Dermis microvascular lymphatic vessel endothelial cell (primary cell): ENCODE data around the gene SYNPO2. TPM values are rescaled to one million over a fixed set of nuclear protein-coding genes. Genes with fewer than 3 reads are reported as not detected.
A peak's percentile ranks its signal among the peaks of the same experiment; 100 is the strongest.
"Not testable (repeated sequence)": the region's sequence is repeated elsewhere in the genome, so short reads cannot be mapped to it uniquely, and the experiment has no call there.

Source experiments
- DNase-seq, 2 donors: peaks; one replicate each; pipeline versions ENCODE4 v3.0.0 to v3.0.0-alpha.2; 2010; ENCODE audit warnings: low read depth in 2 of 2
- total RNA-seq: library from RNA; depleted of rRNA; stranded (reverse); fragments of >200 nt; gene quantifications from 2 replicates; pipeline ENCODE4 v1.2.1, GENCODE V29; 2014

The SYNPO2 gene
- total RNA-seq, 1 donor from 2014 or later, result under 0.01 TPM

DNA sequence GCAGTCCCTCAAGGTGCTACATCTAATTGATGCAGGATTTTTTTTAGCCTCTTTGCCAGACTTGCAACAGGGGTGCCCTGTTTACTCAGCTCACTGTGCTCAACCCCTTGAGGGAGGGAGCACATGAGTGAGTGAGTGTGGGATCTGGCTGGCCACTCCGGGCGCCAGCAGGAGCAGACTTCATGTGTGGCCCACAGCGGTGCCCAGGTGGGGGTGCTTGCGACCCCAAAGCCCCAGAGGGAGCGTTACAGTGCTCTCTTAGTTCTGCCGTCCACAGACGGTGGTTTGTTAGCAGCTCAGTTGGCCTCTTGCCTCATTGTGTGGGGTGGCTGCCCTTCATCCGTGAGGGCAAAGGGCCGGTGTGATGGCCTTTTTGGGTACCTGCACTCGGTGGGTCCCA lies 165.3 kb downstream of the SYNPO2 start:
- no peak for DNase-seq

DNA sequence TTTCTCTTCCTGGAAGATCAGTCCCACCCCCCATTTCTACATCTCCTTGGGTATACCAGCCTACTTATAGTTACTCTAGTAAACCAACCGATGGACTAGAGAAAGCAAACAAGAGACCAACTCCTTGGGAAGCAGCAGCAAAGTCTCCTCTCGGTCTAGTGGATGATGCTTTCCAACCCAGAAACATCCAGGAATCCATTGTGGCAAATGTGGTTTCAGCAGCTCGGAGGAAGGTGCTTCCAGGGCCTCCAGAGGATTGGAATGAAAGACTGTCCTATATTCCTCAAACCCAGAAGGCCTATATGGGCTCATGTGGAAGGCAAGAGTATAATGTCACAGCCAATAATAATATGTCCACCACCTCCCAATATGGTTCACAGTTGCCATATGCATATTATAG lies 168.8 kb downstream of the SYNPO2 start:
- DNase-seq, result no peak

DNA sequence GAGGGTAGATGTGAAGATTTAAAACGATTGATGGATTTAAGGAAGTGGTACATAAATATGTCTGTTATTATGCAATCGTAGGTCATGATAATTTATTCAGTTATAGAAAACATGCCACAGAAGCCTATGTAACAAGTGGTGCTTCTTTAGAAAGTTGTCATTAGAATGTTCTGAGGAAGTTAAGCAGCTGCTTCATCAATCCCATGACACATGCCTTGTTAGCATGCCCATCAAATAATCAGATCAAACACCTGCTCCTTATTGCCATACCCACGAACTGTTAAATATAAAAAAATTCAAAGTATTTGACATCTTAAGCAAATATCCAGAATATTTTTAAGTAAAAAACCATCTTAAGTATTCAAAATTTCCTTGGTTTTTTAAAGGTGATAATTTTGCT lies 170.6 kb downstream of the SYNPO2 start:
- DNase-seq, result no peak

DNA sequence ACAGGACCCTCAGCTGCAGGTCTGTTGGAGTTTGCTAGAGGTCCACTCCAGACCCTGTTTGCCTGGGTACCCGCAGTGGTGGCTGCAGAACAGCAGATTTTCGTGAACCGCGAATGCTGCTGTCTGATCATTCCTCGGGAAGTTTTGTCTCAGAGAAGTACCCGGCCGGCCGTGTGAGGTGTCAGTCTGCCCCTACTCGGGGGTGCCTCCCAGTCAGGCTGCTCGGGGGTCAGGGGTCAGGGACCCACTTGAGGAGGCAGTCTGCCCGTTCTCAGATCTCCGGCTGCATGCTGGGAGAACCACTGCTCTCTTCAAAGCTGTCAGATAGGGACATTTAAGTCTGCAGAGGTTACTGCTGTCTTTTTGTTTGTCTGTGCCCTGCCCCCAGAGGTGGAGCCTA lies 178.5 kb downstream of the SYNPO2 start:
- DNase-seq, result not testable (repeated sequence)

DNA sequence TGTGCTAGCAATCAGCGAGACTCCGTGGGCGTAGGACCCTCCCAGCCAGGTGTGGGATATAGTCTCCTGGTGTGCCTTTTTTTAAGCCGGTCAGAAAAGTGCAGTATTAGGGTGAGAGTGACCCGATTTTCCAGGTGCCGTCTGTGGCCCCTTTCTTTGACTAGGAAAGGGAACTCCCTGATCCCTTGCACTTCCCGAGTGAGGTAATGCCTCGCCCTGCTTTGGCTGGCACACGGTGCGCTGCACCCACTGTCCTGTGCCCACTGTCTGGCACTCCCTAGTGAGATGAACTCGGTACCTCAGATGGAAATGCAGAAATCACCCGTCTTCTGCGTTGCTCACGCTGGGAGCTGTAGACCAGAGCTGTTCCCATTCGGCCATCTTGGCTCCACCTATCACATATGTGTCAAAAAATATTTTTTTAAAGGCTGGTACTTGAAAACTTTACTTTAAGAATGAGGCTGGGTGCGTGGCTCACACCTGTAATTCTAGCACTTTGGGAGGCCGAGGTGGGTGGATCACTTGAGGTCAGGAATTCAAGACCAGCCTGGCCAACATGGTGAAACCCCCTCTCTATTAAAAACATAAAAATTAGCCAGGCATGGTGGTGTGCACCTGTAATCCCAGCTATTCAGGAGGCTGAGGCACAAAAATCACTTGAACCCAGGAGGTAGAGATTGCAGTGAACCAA lies 179.2 kb downstream of the SYNPO2 start:
- DNase-seq, result not testable (repeated sequence)

DNA sequence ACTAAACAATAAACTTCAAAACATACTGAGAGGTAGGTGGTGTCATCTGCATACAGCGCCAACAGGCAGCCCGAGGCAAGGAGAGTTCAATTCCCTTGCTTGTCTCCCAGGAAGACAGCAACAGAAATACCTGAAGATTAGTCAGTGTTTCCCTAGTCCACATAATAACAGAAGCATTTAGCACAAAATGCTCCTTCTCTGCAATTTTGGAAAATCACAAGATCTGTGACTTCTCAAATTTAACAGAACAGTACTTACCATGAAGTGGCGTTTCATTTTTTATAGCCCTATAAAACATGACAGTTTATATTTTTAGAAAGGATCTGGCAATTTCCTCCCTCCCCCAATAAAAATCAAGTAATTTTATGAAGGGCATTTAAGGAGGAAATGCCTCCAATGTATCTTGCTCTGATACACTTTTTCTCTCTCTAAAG lies 179.9 kb downstream of the SYNPO2 start:
- DNase-seq, result no peak

DNA sequence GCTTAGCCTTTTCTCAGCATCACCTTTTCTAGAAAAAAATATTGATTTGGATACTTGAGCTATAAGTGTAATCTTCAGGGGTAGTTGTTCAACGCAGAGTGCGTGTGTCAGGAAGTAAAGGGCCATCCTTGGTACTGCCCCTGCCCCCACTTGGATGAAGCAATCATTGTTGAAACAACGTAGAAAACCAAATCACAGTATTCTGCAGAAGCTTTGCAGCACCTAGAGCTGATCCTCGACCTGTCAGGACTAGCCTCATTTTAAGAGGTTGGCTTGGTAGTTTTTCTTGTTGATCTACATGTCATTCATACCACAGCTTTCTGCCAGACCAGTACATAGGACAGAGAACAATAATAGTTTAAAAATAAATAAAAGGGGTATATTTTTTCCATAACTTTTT lies 181.6 kb downstream of the SYNPO2 start:
- no peak for DNase-seq

DNA sequence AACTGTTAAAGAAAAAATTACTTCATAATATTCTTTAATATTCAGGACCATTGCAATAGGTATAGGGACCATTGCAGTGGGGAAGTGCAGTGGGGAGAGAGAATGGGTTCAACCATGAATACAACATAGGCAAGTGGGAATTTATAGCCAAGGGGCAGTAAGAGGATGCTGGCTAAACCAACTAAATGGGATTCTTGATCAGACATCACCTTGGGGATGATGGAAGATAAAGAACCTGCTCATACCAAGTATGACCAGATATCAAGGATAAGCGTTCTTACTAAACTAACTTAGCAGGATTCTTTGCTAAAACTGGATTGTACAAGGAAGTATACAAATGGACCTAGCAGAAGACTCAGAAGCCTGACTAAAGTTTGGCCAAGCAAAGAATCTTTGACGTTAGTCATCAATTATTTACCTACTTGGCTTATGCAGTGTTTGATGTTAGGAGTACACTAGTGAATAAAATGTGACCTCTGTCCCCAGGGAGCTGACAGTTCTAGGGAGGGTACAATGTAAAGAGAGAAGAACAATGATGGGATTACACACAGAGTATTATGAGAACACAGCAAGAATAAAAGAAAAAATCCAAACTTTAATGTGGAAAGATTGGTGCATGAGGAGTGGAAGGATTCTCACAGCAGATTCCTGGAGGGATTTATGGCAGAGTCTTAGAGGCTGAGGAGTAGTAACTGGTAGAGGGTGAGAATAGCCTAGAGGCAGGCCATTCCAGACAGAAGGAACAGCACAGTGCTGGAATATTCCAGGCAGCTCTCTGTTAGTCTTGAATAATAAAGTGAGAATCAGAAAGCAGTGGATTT lies 192.3 kb downstream of the SYNPO2 start:
- DNase-seq, result no peak

DNA sequence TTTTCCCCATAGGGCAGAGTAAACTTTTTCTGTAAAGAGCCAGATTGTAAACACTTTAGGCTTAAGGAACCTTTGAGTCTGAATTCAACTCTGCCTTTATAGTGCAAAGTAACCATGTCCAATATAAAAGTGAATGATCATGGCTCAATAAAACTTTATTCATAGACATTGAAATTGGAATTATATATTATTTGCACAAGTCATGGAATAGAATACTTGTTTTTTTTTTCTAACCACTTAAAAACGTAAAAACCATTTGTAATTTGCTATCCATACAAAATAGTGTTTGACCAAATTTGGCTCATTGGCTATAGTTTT lies 192.8 kb downstream of the SYNPO2 start:
- no peak for DNase-seq

DNA sequence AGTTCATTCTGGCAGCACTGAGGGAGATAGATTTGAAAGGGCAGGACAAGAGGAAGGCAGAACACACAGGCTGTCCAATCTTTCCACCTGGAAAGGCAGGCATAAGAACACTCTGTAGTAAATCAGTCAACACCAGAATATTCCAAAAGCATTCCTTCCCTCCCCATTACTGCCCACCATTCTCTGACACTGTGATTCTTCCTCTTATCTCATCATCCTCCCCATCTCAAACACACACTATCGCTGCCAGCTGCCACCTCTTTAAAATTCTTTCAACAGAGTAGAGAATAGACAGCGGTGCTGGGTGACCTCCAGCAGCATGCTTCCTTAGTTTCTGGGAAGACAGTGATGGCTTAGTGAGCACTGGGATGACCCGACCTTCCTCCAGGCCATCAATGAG lies 193.3 kb downstream of the SYNPO2 start:
- DNase-seq, result peak; percentile 27 to 36

DNA sequence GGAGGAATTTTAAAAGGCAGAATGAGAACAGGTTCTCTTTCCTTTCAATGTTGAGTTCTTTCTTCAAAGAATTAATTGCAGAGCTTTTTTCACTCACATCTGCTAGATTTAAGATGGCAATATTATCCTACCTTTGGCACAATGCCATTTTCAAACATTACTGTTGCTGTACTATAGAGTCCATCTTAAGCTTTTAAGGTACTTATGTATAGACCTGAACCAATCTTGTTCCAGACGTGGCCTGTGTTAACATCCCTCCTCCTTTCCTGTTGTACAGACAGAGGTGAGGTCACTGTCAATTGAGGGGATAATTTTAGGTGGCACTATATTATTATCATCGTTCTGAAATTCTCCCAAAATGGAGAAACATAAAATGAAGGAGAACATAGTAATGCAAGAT lies 194.0 kb downstream of the SYNPO2 start:
- no peak for DNase-seq

DNA sequence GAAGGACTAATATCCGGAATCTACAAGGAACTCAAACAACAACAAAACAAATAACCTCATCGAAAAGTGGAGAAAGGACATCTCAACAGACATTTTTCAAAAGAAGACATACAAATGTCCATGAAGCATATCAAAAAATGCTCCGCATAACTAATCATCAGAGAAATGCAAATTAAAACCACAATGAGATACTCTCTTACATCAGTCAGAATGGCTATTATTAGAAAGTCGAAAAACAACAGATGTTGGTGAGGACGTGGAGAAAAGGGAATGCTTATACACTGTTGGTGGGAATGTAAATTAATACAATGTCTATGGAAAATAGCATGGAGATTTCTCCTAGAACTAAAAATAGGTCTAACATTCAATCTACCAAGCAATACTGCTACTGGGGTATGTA lies 195.9 kb downstream of the SYNPO2 start:
- no peak for DNase-seq

DNA sequence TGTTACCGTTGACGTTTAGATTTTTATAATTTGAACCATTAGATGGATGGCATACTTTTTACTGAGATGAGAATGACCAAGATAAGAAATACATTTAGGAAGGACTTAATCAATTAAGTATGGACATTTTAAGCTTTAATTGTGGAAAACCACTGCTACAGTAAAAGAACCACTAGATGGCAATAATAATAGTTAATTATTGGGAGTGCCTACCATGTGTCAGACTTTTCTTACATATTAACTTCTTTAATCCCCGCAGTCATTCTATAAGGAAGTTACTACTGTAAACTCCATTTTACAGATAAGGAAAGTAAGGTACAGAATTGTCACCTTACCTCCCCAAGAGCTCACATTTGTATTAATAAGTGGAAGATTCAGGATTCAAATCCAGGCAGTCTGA lies 198.5 kb downstream of the SYNPO2 start:
- DNase-seq, result peak in 1 of 2 donors; percentile 38

DNA sequence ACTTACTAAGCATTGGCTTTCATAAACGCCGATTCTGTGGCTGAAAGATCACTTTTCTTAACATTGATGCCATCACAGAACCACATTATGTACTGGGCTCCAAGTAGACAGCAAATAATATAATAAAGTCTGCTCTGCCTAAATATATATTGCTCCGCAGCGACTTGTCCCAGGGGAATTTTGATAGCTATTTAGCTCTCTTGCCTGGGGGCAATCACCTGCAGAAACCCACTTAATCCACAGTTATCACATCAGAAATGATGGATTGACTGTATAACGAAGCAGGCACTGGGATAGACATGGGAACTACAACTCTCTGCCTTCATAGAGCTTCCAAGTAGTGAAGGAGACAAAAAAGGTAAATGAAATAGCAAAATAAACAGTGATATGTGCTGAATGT lies 199.0 kb downstream of the SYNPO2 start:
- no peak for DNase-seq

DNA sequence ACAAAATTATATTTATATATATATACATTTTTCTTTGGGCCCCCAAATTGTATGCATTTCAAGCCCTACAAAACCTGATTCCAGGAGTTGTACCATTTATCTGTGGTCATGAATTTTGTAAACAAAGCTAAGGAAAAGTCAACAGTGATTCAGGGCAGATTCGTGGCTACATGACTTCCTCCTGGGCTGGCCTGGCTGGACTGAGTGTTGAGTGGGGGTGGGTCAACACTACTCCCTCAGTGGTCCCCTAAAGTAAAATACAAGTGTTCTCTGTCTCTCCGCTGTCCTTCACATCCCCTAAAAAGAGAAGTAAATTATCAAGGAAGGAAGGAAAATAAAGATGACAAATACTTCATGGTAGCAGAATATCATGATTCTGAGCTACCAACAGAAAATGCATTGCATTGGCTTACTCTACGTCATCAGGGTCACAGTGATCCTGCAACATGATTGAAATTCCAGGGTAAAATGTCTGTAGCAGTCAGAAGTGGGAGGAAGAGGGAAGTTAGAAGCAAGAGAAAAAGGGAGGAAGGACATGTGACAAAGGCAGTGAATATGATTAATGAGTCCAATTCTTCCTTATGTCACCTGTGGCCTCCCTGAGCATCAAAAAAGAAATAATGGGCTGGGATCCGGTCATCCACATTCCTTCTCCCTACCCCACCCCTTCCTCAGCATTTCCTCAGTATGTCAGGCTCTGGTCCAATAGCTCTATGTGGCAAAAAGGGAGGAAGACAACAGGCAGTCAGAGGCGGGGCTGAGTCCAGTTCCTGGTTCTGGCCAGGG lies 204.6 kb downstream of the SYNPO2 start:
- DNase-seq, result peak in 1 of 2 donors; percentile 6

DNA sequence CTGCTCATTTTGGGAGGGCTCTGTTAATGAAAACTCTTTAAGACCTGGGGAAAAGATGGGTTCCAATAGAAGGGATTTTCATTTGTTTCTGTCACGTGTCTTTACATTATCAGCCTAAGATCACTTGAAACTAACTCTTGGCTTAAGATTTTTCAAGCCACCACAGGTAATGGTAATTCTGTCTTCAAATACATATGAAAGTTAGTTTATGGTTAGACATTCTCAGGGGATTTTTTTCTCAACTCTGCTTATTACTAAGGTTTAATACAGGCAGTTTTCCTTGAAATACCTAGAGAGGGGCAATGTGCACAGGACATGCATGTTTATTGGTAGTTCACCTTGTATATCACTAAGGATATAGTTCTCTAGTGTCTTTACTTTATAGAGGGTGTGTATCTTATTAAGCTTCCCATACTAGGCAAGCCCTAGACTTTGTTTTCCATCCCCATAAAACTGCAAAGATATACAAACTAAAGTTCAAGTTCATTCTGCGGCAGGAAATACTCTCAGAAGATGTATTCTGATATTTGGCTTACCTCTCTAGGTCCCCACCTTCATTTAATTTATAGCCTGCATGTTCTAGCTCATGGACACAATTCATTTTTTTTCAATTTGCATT lies 208.7 kb downstream of the SYNPO2 start:
- DNase-seq, result no peak

DNA sequence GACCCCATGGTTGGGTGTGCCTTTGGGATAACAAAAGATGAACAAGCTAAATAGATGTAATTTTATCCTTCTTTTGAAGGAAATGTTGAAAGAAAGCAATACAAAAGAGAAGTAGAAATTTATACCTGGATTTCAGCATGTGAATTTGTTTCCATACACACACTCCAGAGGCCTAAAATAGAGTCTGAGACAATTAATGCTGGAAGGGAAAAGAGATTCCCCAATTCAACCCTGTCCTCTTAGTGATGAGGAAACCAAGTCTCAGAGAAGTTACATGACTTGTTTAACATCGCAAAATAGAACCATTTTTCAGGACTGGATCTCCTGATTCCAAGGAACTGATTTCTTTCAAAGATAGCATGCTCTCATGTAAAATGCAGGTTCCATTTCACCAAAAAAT lies 209.7 kb downstream of the SYNPO2 start:
- DNase-seq, result no peak

DNA sequence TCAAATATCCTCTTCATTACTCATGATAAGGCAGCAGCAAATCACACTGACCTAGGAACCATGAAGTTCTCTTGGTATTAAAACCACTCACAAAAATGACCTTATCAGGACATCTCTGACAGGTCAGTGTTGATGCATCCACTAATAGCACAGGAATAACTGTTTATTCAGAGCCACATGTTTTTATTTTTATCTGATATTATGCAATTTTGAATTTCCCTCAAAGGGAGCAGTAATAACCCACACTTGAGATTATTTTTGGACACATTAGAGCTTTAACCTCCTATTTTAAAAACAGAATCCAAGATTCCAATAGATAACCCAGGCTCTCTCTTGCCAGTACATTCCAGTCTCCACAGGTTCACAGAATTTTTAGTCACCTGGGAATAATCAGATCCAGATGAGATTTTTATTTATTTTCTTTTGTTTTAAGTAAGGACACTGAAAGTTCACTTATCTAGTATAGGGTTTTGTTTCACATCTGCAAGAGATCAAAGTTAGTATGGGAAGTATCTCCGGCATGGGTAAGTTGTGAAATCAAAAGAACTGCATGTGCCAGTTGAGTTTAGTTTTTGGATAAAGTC lies 210.7 kb downstream of the SYNPO2 start:
- DNase-seq, result no peak

DNA sequence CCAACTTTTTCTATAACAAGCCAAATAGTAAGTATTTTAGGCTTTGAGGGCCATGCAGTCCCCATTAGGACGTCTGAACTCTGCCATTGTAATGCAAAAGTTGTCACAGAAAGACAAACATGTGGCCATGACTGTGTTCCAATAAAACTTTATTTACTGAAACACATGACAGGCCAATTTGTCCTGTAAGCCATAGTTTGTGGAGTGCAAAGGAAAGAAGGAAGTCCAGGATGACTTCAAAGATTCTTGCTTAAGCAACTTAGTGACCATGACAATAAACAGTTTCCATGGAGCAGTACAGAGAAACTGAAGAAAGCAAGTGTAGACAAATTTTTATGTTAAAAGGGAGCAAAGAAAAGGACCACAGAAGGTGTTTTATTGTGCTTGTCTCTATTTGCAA lies 212.0 kb downstream of the SYNPO2 start:
- DNase-seq, result no peak

DNA sequence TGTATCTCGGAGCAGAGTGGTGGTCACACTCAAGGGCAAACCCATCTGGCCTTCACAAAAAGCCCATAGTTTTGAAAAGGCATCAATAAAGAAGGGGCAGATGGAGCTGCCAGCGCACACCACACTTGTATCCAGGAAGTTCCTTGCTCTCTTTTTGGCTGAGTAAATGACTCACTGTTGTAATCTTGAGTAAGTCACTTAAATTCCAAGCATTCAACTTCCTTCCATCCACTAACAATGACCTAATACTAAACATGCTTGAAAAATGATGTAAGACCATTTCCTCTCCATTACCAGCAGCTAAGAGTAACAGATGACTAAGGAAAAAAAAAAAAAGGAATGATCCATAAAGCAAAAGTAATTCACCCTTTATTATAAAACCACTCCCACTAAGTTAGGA lies 214.6 kb downstream of the SYNPO2 start:
- peak; percentile 6 to 92 for DNase-seq

DNA sequence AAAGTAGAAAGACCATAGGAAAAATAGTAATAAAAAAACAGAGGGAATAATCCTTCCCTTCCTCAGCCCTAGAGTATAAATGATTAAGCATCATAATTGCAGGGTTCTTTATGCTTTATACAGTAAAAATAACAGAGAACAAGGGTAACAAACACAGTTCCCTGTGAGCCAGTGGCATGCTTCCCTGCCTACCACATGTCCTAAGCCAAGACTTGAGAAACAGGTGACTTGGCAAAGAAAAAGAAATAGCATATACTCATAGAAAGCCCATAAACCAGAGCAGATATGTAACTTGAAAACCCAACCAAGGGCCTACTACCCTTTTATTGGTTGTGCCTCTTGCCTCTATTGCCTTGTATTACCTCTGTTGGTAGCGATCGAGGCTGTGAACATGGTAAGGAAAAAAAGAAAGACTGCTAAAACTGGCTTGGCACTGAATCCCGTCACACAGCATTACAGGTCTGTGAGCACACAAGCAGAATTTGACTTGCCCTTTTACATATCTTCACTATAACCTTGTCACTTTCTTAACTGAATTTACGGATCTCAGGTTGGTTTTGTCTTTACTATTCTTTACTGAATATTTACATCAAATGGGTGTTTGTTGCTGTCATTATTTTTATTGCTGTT lies 216.1 kb downstream of the SYNPO2 start:
- DNase-seq, result no peak
